Measurements from ENCODE around the gene AOPEP.

Gene AOPEP

DNA sequence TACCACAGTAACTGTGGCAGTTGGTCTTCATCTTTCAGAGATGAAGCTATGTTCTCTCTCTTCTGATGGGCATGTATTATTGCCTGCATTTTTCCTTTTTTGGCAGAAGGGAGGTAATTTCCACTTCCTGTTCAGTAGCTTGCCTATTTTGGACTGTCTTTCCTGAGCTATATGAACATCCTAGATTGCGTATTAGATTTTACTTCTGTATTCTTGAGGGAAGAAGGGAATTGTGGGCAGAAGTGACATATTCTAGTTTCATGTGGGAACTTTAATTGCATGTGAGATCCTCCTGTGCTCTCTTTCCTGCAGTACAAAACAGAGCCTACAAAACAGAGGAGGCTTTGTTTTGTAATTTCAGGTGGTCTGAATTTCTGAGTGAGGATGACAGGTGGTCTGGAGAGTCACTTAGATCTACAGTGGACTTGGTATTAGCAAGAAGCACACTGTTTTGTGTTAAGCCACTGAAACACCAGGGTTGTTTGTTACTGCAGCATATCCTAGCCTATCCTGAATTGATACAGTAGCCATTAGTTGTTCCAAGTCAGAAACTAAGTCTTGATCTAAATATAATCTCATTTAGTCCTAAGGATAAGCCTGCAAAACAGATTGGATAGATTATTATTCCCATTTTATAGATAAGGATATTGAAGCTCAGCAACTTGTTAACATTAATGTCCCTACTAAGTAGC is 68.1 kb downstream of the AOPEP start:
- no peak for DNase-seq

DNA sequence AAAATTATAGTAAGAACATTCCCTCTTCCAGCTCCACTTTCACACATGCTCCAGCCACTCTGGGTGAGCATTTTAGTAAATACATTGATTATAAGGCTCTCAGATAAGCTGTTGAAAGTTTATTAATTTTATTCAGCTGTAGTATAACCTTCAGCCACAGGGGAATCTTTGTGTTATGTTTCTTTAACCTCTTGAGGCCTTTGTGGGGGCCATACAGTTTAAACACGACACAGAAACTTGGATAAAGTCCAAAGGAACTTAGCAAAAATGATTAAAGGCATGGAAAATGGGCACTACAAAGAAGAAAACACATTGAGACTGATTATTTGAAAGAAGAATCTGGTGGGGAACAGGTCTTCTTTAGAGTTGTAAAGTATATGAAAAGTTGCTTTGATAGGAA is 70.2 kb downstream of the AOPEP start:
- no peak for DNase-seq

DNA sequence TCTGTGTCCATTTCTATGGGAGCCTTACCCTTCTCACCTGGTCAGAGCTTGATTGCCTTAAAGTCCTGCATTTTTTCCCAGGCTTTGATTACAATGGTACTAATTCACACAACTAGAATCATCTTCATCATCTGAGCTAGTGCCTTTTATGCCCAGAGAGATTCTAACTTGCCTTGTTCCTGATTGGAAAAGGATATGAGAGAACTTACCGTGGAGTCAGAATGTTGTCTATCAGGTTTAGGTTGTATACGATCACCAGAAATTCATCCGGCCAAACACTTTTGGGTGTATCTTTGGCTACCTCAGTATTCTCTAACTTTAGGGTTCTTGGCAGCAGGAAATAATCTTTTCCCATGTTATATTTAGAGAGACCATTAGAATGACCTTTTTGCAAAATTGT is 71.7 kb downstream of the AOPEP start:
- DNase-seq, result no peak

DNA sequence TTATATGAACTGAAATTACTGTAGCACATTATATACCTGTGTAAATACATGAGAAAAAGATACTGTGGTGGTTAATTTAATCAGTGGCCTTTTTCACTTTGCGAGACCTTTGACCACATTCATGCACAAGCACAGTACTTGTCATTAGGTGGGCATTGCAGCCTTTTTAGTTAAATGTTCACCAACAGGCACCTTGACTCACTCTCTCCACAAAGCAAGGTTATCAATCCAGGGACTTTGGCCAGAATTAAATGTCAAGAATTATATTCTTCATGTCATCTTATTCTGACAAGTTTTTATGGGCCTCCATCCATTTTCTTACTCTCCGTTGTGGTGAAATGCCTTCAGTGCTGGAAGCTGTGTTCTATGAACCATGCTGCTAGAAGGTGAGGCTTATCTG is 72.2 kb downstream of the AOPEP start:
- no peak for DNase-seq

DNA sequence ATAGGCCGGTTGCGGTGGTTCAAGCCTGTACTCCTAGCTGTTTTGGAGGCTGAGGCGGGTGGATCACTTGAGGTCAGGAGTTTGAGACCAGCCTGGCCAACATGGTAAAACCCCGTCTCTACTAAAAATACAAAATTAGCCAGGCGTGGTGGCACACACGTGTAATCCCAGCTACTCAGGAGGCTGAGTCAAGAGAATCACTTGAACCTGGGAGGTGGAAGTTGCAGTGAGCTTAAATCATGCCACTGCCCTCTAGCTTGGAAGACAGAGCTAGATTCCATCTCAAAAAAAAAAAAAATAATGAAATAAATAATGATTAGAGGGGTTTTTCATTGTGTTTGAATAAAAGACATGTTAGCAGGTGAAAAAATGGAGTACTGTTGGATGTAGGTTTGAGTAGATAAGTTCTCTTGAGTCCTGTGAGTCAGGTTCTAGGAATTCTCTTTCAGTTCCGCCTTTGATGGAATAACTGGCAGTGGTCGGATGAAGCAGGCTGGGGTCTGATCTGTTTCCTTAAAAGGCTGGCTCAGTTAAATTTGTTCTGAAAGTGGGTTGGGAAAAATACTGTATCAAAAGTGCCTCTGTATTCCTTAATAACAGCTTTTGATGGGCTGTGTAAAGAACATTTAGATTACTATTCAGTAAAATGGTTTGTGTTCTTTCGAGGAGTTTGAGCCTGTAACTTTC is 73.2 kb downstream of the AOPEP start:
- DNase-seq, result no peak

DNA sequence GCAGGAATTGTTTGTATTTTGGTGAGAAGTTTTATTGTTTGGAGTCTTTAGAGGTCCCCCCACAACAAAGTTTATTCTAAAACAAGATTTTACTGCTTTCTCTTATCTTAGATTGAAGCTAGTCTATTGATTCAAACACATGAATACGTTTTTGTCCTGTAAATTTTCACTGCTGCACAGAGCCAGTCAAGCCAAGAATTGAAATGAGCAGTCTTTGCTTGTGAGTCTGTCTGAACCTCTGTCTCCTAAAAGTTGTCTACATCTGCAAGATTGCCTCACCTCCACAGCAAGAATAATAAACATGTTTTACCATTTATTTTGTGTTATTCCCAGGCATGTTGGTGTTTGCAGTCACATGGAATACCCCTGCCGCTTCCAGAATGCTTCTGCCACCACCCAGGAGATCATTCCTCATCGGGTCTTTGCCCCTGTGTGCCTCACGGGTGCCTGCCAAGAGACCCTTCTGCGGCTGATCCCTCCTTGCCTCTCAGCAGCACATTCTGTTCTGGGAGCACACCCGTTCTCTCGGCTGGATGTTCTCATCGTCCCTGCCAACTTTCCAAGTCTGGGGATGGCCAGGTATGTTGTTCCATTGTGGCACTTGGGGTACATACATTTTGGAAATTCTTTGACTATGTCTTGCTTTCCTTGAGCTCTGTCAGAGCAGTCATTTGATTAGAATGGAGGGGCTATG is 74.1 kb downstream of the AOPEP start:
- no peak for DNase-seq

DNA sequence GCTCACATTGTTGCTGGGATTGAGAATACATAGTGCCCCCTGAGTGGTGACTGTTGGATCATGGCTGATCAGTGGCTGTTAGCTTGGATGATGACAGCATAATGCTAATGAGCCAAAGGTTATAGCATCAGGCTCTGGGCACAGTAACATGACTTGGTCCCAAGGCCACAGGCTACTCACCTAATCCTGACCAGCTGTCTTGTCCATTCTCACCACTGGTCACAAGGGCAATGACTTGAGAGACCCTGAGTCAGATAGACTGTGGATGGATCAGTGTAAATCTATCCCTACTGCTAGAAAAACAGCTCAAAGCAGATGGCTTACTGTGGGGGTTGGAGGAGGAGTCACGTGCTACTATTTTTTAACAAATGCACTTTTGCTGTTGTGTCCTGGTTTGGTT is 74.7 kb downstream of the AOPEP start:
- DNase-seq, result no peak

DNA sequence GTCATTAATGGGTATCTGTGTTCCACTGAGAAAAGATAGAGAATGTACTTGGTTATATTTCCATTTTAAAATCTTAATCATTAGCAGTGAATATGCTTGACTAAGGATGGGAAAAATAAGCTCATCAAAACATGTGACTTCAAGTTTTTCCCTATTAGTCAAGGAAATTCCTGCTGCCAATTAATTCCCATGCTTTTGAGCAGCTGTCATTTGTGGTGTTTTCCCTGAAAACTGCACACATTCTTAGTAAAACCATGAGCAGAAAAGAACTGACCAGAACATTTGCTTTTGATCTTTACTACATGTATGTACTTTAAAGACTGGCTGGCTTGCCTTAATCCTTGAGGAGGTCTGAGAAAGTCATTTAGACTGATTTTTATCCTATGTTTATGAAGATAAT is 75.2 kb downstream of the AOPEP start:
- DNase-seq, result no peak

DNA sequence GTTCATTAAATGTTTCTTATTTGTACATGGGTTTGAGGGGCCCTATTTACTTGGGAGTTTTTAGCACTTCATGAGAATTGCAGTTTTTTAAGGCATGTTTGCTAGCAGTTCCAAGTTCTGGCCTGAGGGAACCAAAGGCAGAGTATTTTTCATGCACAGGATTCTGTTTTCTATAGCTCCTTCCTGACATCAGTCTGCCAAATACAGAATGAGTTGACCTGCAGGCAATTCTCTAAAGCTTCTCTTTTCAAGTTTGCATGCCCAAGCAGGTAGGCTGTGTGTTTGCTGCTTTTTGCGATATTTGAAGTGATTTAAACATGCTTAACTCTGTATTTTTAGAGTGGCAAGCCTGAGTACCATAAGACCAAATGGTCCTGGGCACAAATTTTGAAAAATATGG is 75.8 kb downstream of the AOPEP start:
- no peak for DNase-seq

DNA sequence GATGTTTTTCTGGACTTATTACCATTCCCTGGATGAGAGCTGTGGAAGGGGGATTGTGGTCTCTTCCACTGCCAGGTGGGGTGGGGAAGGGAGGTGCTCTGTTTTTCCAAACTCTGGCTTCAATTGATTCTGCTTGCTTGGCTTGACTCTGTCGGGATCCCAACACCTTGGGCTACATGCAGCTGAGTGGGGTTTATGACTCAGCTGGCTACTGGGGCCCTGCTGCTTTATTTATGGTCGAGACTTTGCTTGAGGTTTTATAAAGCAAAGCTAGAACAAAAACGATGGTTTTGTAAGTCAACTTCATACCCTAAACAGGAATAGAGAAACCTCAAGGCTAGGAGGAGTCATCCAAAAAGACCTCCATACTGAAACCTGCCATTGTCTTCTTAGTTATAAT is 76.3 kb downstream of the AOPEP start:
- peak; percentile 51 for DNase-seq

DNA sequence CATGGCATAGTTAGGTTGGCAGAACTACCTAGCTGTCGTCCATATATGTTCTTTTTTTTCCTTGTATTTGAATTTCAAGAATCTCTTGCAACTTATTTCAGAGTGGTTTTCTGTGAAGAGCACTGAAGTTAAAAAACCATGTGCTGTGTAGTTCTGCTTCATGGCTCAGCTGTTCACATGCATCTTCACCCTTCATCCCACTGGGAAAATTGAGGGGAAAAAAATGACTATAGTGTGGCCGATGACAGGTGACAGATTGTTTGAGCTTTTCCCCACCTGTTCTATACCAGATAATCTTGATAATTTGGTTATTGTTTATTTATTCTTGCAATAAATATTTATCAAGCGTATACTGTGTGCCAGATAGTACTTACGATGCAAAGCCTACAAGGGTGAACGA is 77.8 kb downstream of the AOPEP start:
- DNase-seq, result no peak

DNA sequence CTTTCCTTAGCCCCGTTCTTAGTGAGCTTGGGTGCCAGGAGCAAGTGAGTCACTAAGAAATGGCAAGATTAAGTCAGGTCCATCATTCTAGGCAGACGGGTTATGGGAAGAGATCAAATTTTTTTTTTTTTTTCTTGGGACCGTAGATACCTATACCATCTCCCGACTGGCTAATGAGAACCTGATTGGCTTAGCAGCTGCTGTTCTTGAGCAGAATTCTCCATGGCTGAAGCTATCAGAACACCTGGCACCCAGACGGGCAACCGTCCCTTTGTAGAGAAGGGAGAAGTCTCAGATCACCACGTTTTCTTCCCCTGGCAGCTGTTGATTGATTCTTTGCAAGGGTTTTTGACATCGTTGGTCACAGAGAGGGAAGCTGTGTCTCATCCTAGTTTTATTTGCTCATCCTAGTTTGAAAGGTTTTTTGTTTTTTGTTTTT is 78.6 kb downstream of the AOPEP start:
- no peak for DNase-seq

DNA sequence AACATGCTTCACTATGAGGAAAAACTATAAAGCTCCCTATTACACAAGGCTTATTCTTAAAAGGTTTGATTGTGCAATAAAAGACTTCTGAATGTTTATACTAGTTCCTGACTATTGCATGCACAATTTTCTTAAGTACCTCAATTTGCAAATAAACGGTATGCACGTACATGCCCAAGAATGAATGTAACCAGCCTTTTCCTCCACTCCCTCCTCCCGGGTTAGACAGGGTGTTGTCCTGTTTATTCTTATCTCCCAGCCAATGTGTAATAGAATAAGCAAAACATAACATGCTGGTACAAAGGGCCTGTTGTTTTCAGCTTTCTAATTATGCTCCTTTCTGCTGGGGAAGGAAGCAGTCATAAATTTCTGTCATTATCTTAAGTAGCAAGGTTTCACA is 79.1 kb downstream of the AOPEP start:
- DNase-seq, result no peak

DNA sequence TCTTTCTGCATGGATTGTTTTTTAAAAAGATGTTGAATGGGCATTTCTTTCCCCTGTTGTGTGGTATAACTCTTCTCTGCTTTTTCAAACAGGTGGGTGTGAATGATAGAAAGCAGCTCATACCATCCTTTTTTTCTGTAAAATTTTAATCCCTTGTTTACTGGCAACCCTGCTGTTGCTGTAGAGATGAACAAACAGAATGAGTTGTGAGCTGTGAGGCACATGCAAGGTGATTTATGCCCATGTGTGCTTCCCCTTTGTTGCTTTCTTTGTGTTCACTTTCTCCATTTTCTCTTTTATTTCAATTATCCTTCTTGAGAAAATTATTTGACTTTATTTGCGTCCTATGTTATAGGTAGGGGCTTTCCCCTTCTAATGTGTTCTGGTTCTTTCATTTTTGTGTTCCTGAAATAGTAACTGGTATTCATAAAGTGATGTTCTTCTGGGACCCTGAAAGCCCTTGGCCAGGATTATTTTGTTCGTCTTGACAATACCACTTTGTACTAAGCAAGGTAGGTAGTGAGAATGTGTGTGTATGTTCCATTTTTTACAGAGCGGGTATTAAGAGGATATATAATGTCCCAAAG is 79.9 kb downstream of the AOPEP start:
- DNase-seq, result no peak

DNA sequence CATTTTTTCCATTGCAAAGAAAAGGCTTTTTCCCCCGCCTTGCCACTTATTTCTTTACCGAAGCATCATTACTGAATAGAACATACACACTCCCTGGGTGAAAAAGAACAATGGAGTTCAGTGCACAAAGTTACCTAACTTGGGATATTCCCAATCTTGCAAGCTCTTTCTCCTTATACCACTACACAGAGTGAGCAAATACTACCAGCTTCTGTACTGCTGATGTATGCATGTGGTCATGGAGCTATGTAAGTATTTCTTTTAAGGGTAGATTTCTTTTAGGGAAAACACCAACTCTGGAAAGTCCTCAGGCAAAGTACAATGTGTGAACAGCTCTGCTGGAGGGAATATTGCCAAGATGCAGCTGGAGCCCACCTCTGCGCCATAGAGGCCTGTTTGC is 81.1 kb downstream of the AOPEP start:
- no peak for DNase-seq

DNA sequence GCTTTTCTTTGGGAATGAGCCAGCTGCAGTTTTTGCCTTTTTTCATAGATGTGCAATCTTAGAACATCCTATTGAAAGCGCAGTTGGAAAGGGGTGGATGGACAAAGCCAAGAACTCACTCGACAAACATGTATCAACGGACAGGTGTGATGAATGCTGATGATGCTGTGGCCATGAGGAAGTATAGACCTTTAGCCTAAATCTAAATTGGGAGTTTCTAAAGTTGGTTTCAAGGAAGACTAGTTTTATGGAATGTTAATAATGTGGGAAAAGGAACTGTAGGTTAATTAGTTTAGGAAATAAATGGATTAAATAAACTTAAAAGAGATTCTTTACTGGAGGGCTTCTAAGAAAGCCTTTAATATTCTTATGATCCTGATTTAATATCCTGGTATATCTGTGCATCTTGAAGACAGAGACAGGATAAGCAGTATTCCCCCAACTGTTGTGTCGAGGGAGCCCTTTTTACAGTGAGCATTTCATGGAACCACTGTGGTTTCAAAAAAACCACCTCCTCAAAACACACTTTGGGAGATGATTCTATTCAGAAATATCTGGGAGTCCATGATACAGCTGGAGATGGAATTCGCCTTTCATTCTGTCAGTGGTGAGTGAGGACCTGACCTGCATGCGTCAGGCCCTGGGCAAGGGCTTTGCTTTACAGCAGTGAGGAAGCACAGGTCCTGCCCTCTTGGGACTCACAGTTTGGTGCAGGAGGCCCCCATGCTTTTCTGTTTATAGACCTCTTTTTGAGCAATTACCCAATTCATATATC is 82.6 kb downstream of the AOPEP start:
- DNase-seq, result no peak

DNA sequence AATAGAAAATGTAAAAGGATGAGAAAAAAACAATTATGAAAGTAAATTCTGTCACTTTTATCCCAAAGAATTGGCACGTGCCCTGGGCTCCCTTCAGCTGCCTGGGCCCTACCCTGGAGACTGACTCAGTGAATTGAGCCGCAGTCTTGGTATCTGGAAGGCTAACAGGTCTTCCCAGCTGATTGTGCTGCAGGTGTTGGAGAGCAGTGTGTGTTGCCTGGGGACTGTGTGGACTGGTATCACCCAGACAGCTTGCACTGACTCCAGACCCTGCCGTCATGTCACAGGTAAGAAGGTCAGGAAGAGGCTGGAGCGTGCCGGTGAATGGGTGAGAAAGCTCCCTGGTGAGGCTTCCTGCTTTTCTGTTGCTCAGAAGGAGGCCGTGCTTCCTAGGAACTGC is 83.3 kb downstream of the AOPEP start:
- no peak for DNase-seq

DNA sequence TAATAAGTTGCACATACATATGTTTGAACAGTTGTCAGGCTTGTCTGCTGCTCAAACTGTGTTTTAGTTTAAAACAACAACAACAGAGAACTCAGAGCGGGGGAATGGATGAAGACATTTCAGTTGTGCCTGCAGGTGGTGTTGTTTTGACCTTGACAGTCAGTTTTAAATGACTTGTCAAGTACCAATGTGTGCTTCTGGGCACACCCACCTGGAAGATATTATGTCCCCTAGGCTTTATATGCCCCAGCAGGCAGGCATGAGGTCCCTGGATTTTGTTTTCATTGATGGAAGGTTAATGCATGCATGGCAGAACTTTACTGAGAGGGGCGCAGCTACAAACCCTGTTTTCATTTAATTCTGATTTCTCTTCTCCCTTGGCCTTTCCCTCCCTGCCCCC is 84.6 kb downstream of the AOPEP start:
- DNase-seq, result no peak

DNA sequence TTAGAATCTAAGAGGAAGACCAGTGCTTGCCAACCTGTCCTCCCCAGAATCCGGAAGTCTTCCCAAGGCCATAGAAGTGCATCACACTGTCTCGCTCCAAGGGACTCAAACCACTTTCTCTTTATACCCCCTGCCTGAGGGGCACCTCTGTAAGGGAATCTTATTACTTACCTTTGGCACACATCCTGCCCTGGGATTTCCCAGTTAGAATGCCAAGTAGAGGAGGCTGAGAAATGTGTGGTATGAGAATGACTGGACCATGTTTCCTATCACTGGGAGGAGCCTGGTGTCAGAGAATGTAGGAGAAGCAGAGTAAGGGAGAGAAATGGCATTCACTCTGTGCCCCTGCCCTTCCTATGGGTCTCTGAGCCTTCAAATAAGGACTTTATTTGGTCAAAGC is 85.8 kb downstream of the AOPEP start:
- no peak for DNase-seq

DNA sequence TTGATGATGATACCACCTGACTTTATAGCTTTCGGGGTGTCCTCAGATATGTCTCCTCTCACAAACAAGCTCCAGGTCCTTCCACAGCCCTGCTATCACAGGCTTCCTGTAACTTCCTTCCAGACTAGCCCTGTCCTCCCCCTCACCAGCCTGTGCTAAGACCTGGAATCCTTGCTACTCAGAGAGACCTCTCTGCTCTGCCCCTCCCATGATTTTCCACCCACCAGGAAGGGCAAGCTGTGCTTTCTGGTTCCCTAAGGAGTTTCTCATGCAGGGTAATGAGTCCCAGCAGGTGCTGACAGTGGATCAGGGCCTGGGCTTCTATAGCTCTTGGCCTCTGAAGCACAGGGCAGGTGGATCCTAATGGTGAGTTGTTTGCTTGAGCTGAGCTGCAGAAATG is 86.9 kb downstream of the AOPEP start:
- no peak for DNase-seq

DNA sequence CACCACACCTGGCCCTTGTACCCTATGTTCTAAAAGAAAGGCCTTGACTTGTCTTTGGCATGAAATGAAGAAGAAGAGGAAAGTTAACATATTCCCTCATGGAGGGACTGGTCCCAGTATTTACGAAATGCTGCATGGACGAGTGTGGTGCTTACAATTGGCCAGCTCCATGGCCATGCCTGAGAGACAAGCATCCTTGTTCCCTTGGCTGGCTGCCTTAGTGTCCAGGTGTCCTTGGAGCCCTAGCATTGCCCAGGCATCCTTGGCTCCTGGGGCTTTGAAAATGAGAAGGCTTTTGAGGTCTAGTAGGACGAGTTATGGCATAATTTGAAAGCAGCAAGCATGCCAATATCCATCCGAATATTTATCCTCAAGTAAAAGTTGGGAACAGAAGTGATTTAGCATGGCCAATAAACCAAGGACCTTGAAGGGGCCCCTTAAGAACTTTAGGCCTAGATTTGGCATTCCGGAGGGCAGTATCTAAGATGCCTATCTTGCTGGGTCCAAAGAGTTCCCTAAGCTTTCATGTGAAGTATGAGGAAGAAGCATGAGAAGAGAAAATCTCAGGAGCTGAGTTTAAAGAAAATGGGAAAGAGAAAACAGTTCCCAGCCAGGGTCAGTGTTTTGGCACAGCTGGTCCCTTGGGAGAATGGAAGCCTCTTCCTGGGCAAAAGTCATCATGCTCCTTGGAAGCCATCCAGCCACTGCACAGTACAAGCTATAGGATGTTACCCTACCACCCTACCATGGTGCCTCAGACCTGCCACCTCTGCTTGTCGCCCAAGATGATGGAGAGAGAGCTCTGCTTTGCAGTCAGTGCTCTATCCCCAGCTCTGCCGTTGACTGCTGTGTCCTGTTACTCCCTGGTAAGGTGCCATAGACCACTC is 91.0 kb downstream of the AOPEP start:
- no peak for DNase-seq

DNA sequence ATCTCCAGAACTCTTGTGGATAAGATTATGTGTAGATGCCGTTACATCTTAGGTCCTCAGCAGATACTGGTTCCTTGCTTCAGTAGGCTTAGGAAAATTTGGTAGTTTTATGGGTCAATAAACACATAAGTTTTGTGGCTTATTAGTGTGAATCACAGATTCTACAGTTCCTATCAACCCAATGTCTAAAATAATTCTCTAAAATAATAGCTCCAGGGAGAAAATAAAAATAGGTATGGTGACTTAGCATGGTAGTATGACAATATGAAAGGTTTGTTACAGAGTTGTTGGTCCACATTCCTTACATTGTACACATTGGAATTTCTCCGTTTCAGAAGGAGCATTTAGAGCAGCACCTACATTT is 91.7 kb downstream of the AOPEP start:
- DNase-seq, result no peak

Measured in stimulated activated CD4-positive, alpha-beta T cell treated with anti-CD3 and anti-CD28 coated beads, Interleukin-1b, Interleukin-23, amount 100 ng/mL, for 48 hours (primary cell).